ENCODE measurements around the gene NRDC. TPM values are rescaled to one million over a fixed set of nuclear protein-coding genes. Genes with fewer than 3 reads are reported as not detected.

Gene NRDC
- total and polyA plus RNA-seq, 9 of the 15 experiments (the other 6 are each of a cell fraction or from before 2014, with no cell fraction given) = 102 to 371 (median 201) TPM

GRCh38 chr1:51915951-51916350 is 37.4 kb upstream of the NRDC start:
- no peak overlapping the region for H3K4me2 ChIP-seq (ENCODE audit: insufficient read depth, low read length)
- no peak overlapping the region for H3K9ac ChIP-seq (ENCODE audit: insufficient read depth in 1 of 2, low read depth in 2 of 2, low read length in 2 of 2)
- H3K27me3 ChIP-seq (ENCODE audit: control insufficient read depth in 2 of 2, insufficient read depth in 2 of 2, low read length in 2 of 2) = peaks cover 33 to 46% of the 10 kb centered on the region in 2 experiments
- 1% methylated on average over 3 of the region's 3 CpGs for WGBS (ENCODE audit: insufficient coverage, low coverage, missing lambda C conversion rate)
- H3K9me3 ChIP-seq (replicated peaks; ENCODE audit: control insufficient read depth, insufficient read depth, low read depth, low read length) = no peaks in the 10 kb centered on the region
- no TSS peak for BruUV-seq (replicated peaks)
- no peaks in the 10 kb centered on the region for H3K36me3 ChIP-seq (ENCODE audit: control insufficient read depth, insufficient read depth, low read length)
- ChIA-PET POLR2A (no interaction called here), CTCF (ENCODE audit: low intra/inter-chr PET ratio) (no interaction called here)
- no peak for FAIRE-seq
- H3K4me3 ChIP-seq = no peak overlapping the region
- no peak overlapping the region for H3K27ac ChIP-seq (ENCODE audit: extremely low read depth, low read depth, low read length)
- H2AFZ ChIP-seq (ENCODE audit: low read depth, low read length) = no peak overlapping the region
- H4K20me1 ChIP-seq (replicated peaks; ENCODE audit: control insufficient read depth, insufficient read depth, low read length) = no peaks in the 10 kb centered on the region
- no peak for TF ChIP-seq CTBP1 (IDR thresholded peaks at IDR 0.05; ENCODE audit: borderline replicate concordance)
- TF ChIP-seq MTA1 (IDR thresholded peaks at IDR 0.05; ENCODE audit: borderline replicate concordance) = no peak
- no peak for TF ChIP-seq TEAD2 (tag; IDR thresholded peaks at IDR 0.05)
- TF ChIP-seq GTF2F1 (IDR thresholded peaks at IDR 0.05; ENCODE audit: low read depth, low read length) = no peak
- no peak for TF ChIP-seq SMARCE1 (IDR thresholded peaks at IDR 0.05)
- no peak for TF ChIP-seq ZKSCAN8 (CRISPR knock-in tag; IDR thresholded peaks at IDR 0.05)
- TF ChIP-seq, protein P1, sequence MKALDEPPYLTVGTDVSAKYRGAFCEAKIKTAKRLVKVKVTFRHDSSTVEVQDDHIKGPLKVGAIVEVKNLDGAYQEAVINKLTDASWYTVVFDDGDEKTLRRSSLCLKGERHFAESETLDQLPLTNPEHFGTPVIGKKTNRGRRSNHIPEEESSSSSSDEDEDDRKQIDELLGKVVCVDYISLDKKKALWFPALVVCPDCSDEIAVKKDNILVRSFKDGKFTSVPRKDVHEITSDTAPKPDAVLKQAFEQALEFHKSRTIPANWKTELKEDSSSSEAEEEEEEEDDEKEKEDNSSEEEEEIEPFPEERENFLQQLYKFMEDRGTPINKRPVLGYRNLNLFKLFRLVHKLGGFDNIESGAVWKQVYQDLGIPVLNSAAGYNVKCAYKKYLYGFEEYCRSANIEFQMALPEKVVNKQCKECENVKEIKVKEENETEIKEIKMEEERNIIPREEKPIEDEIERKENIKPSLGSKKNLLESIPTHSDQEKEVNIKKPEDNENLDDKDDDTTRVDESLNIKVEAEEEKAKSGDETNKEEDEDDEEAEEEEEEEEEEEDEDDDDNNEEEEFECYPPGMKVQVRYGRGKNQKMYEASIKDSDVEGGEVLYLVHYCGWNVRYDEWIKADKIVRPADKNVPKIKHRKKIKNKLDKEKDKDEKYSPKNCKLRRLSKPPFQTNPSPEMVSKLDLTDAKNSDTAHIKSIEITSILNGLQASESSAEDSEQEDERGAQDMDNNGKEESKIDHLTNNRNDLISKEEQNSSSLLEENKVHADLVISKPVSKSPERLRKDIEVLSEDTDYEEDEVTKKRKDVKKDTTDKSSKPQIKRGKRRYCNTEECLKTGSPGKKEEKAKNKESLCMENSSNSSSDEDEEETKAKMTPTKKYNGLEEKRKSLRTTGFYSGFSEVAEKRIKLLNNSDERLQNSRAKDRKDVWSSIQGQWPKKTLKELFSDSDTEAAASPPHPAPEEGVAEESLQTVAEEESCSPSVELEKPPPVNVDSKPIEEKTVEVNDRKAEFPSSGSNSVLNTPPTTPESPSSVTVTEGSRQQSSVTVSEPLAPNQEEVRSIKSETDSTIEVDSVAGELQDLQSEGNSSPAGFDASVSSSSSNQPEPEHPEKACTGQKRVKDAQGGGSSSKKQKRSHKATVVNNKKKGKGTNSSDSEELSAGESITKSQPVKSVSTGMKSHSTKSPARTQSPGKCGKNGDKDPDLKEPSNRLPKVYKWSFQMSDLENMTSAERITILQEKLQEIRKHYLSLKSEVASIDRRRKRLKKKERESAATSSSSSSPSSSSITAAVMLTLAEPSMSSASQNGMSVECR (CRISPR knock-in tag; IDR thresholded peaks at IDR 0.05) = no peak
- TF ChIP-seq ZNF445 (CRISPR knock-in tag; IDR thresholded peaks at IDR 0.05; ENCODE audit: low read depth) = no peak
- TF ChIP-seq, protein P2, sequence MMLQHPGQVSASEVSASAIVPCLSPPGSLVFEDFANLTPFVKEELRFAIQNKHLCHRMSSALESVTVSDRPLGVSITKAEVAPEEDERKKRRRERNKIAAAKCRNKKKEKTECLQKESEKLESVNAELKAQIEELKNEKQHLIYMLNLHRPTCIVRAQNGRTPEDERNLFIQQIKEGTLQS (IDR thresholded peaks at IDR 0.05) = no peak
- TF ChIP-seq, protein P2 (CRISPR knock-in tag; conservative IDR thresholded peaks at IDR 0.05) = no peak
- no peak for TF ChIP-seq BRD9 (IDR thresholded peaks at IDR 0.05; ENCODE audit: low read depth, partially characterized antibody)
- TF ChIP-seq SOX6 (IDR thresholded peaks at IDR 0.05) = no peak
- no peaks in the 10 kb centered on the region for H3K4me1 ChIP-seq (replicated peaks in 1 of 2; ENCODE audit: control insufficient read depth in 2 of 2, insufficient read depth in 2 of 2, low read length in 2 of 2)
- no peaks in the 10 kb centered on the region for H3K9me1 ChIP-seq (ENCODE audit: control insufficient read depth, insufficient read depth, low read length)
- in situ Hi-C loops (cut with MboI) (no loop called here), intact Hi-C loops (cut with micrococcal nuclease) (no loop called here)
- DNase-seq (ENCODE audit: extremely low read depth in 1 of 4, low spot score in 3 of 4) = no peak
- H3K79me2 ChIP-seq (ENCODE audit: control insufficient read depth, insufficient read depth, low read length) = no peaks in the 10 kb centered on the region
- no peak for ATAC-seq
